Astrocyte (in vitro differentiated cells and primary cell): Measurements from ENCODE around the gene TMEM132A. TPM values are rescaled to one million over a fixed set of nuclear protein-coding genes. Genes with fewer than 3 reads are reported as not detected.

ENCODE experiments used
- DNase-seq: peaks from one replicate; pipeline ENCODE4 v3.0.0-alpha.2; 2010; ENCODE audit warnings: low read depth
- FAIRE-seq: peaks from 2 replicates; lab custom pipeline; 2011; peaks lifted over from hg19 to GRCh38; lab: Jason Lieb, UNC
- H2AFZ ChIP-seq: 2 replicates; pipeline ENCODE4 v1.6.0; 2012; ENCODE audit warnings: low read depth, low read length, inconsistent platforms
- H3K27ac ChIP-seq: 2 replicates; pipeline ENCODE4 v1.5.1; 2011; ENCODE audit warnings: low read depth, low read length, inconsistent platforms
- H3K27me3 ChIP-seq: 2 replicates; pipeline ENCODE4 v1.6.0; 2011; ENCODE audit warnings: low read length, inconsistent platforms; ENCODE audit not compliant: insufficient read depth
- H3K36me3 ChIP-seq: 2 replicates; pipeline ENCODE4 v1.5.1; 2011; ENCODE audit warnings: low read length, inconsistent platforms; ENCODE audit not compliant: insufficient read depth
- H3K4me1 ChIP-seq: 2 replicates; pipeline ENCODE4 v1.5.1; 2011; ENCODE audit warnings: low read length, inconsistent platforms; ENCODE audit not compliant: insufficient read depth
- H3K4me2 ChIP-seq: 2 replicates; pipeline ENCODE4 v1.6.0; 2012; ENCODE audit warnings: low read length, inconsistent platforms
- H3K4me3 ChIP-seq: 2 replicates; pipeline ENCODE4 v1.5.1; 2011; ENCODE audit warnings: low read depth, mild to moderate bottlenecking, low read length, inconsistent platforms; ENCODE audit not compliant: insufficient read depth
- H3K79me2 ChIP-seq: 2 replicates; pipeline ENCODE4 v1.6.0; 2012; ENCODE audit warnings: mild to moderate bottlenecking, low read length, inconsistent platforms; ENCODE audit not compliant: insufficient read depth
- H3K9ac ChIP-seq: 2 replicates; pipeline ENCODE4 v1.6.0; 2012; ENCODE audit warnings: mild to moderate bottlenecking, low read length, inconsistent platforms
- H3K9me3 ChIP-seq: 2 replicates; pipeline ENCODE4 v1.5.1; 2012; ENCODE audit warnings: low read depth, mild to moderate bottlenecking, low read length, inconsistent platforms; ENCODE audit not compliant: insufficient read depth
- H4K20me1 ChIP-seq: 2 replicates; pipeline ENCODE4 v1.6.0; 2012; ENCODE audit warnings: low read length, inconsistent platforms; ENCODE audit not compliant: insufficient read depth
- H3K27ac Mint-ChIP-seq: one replicate; pipeline ENCODE4 v1.8.0; 2021; ENCODE audit warnings: mild to moderate bottlenecking, mixed read lengths; ENCODE audit not compliant: unreplicated experiment
- H3K27me3 Mint-ChIP-seq: one replicate; pipeline ENCODE4 v1.8.0; 2021; ENCODE audit warnings: low read depth, mixed read lengths; ENCODE audit not compliant: unreplicated experiment
- H3K36me3 Mint-ChIP-seq: one replicate; pipeline ENCODE4 v1.8.0; 2021; ENCODE audit warnings: low read depth, mixed read lengths; ENCODE audit not compliant: unreplicated experiment
- H3K4me1 Mint-ChIP-seq: one replicate; pipeline ENCODE4 v1.8.0; 2021; ENCODE audit warnings: low read depth, mixed read lengths; ENCODE audit not compliant: unreplicated experiment
- H3K4me3 Mint-ChIP-seq: one replicate; pipeline ENCODE4 v1.8.0; 2021; ENCODE audit warnings: mild to moderate bottlenecking, moderate library complexity, mixed read lengths; ENCODE audit not compliant: unreplicated experiment
- H3K9me3 Mint-ChIP-seq: one replicate; pipeline ENCODE4 v1.8.0; 2021; ENCODE audit warnings: mild to moderate bottlenecking, mixed read lengths; ENCODE audit not compliant: unreplicated experiment
- EZH2 ChIP-seq: IDR thresholded peaks from 2 replicates; pipeline ENCODE4 v1.6.1; 2012; ENCODE audit warnings: mild to moderate bottlenecking, low read length, inconsistent platforms; ENCODE audit not compliant: insufficient read depth
- total RNA-seq: library from RNA; stranded (reverse); gene quantifications from 2 replicates; pipeline ENCODE4 v1.2.1, GENCODE V29; 2021
- TF ChIP-seq, protein P1 (sequence below): IDR thresholded peaks from 2 replicates; pipeline ENCODE4 v1.5.1; 2011; ENCODE audit warnings: low read depth, mild to moderate bottlenecking, inconsistent platforms, low read length, moderate library complexity; ENCODE audit not compliant: insufficient read depth

Gene TMEM132A
- total RNA-seq, 1 donor from 2014 or later = 117 TPM

DNA sequence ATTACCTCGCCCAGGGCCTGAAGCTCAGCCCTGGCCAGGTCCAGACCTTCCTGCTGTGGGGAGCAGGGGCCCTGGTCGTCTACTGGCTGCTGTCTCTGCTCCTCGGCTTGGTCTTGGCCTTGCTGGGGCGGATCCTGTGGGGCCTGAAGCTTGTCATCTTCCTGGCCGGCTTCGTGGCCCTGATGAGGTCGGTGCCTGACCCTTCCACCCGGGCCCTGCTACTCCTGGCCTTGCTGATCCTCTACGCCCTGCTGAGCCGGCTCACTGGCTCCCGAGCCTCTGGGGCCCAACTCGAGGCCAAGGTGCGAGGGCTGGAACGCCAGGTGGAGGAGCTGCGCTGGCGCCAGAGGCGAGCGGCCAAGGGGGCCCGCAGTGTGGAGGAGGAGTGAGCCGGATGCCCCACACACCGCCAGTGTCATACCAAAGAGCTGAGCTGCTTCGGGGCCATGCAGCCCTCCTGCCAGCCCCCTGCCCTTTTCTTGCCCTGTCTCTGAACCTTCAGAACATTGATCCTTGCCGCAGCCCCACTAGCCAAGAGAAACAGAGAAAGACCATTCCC lies 2.4 kb upstream of the TMEM132A start:
- H3K36me3 ChIP-seq = peaks cover 15% of the 10 kb centered on the region
- no peak for TF ChIP-seq EZH2
- TF ChIP-seq, protein P1, sequence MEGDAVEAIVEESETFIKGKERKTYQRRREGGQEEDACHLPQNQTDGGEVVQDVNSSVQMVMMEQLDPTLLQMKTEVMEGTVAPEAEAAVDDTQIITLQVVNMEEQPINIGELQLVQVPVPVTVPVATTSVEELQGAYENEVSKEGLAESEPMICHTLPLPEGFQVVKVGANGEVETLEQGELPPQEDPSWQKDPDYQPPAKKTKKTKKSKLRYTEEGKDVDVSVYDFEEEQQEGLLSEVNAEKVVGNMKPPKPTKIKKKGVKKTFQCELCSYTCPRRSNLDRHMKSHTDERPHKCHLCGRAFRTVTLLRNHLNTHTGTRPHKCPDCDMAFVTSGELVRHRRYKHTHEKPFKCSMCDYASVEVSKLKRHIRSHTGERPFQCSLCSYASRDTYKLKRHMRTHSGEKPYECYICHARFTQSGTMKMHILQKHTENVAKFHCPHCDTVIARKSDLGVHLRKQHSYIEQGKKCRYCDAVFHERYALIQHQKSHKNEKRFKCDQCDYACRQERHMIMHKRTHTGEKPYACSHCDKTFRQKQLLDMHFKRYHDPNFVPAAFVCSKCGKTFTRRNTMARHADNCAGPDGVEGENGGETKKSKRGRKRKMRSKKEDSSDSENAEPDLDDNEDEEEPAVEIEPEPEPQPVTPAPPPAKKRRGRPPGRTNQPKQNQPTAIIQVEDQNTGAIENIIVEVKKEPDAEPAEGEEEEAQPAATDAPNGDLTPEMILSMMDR = no peak
- Mint-ChIP-seq H3K36me3 (peaks cover 20% of the 10 kb centered on the region), H3K4me1 (peaks cover 18% of the 10 kb centered on the region), H3K27me3 (no peaks in the 10 kb centered on the region), H3K27ac (no peak overlapping the region), H3K4me3 (no peak overlapping the region), H3K9me3 (peaks cover 1% of the 10 kb centered on the region)
- no peaks in the 10 kb centered on the region for H3K27me3 ChIP-seq
- no peak overlapping the region for H3K27ac ChIP-seq
- no peak overlapping the region for H3K4me3 ChIP-seq
- peaks cover 32% of the 10 kb centered on the region for H3K4me1 ChIP-seq
- peaks cover 47% of the 10 kb centered on the region for H4K20me1 ChIP-seq
- H2AFZ ChIP-seq = no peak overlapping the region
- DNase-seq = no peak
- no peak for FAIRE-seq
- no peak overlapping the region for H3K4me2 ChIP-seq
- H3K79me2 ChIP-seq = peaks cover 37% of the 10 kb centered on the region
- no peak overlapping the region for H3K9ac ChIP-seq
- H3K9me3 ChIP-seq = no peaks in the 10 kb centered on the region

GRCh38 chr11:60922906-60923305 lies 1.4 kb upstream of the TMEM132A start:
- FAIRE-seq (no peak), DNase-seq (no peak)
- Mint-ChIP-seq H3K36me3 (peaks cover 24% of the 10 kb centered on the region), H3K27me3 (no peaks in the 10 kb centered on the region), H3K27ac (no peak overlapping the region), H3K4me3 (no peak overlapping the region), H3K4me1 (peaks cover 18% of the 10 kb centered on the region), H3K9me3 (peaks cover 1% of the 10 kb centered on the region)
- H4K20me1 ChIP-seq = peaks cover 44% of the 10 kb centered on the region
- no peak overlapping the region for H2AFZ ChIP-seq
- H3K36me3 ChIP-seq = peaks cover 15% of the 10 kb centered on the region
- no peak overlapping the region for H3K4me2 ChIP-seq
- H3K9me3 ChIP-seq = no peaks in the 10 kb centered on the region
- TF ChIP-seq, protein P1 = no peak
- no peak for TF ChIP-seq EZH2
- no peak overlapping the region for H3K27ac ChIP-seq
- peaks cover 26% of the 10 kb centered on the region for H3K79me2 ChIP-seq
- no peaks in the 10 kb centered on the region for H3K27me3 ChIP-seq
- H3K9ac ChIP-seq = no peak overlapping the region
- no peak overlapping the region for H3K4me3 ChIP-seq
- H3K4me1 ChIP-seq = peaks cover 32% of the 10 kb centered on the region

GRCh38 chr11:60923326-60923725 lies 934 bp upstream of the TMEM132A start:
- no peak overlapping the region for H3K27ac Mint-ChIP-seq
- H3K79me2 ChIP-seq = peaks cover 22% of the 10 kb centered on the region
- H3K4me3 ChIP-seq = no peak overlapping the region
- H3K27me3 ChIP-seq = no peaks in the 10 kb centered on the region
- peaks cover 42% of the 10 kb centered on the region for H4K20me1 ChIP-seq
- no peaks in the 10 kb centered on the region for H3K9me3 ChIP-seq
- H3K9ac ChIP-seq = no peak overlapping the region
- H3K4me1 Mint-ChIP-seq = peaks cover 18% of the 10 kb centered on the region
- H3K27me3 Mint-ChIP-seq = no peaks in the 10 kb centered on the region
- H3K36me3 Mint-ChIP-seq = peaks cover 24% of the 10 kb centered on the region
- H3K4me1 ChIP-seq = peaks cover 32% of the 10 kb centered on the region
- peaks cover 1% of the 10 kb centered on the region for H3K9me3 Mint-ChIP-seq
- peak overlapping the region; percentile 57 for H3K4me3 Mint-ChIP-seq
- H3K36me3 ChIP-seq = peaks cover 15% of the 10 kb centered on the region
- FAIRE-seq = no peak
- H2AFZ ChIP-seq = no peak overlapping the region
- DNase-seq = no peak
- TF ChIP-seq, protein P1 = no peak
- no peak for TF ChIP-seq EZH2
- H3K4me2 ChIP-seq = no peak overlapping the region
- no peak overlapping the region for H3K27ac ChIP-seq
